ENCODE measurements around the gene C2orf42.

GRCh38 chr2:70133127-70133452, 57.7 kb downstream of the C2orf42 start:
- TF ChIP-seq CTCF (IDR thresholded peaks at IDR 0.05) (no peak), EZH2 (IDR thresholded peaks at IDR 0.05) (no peak), EZH2phosphoT487 (IDR thresholded peaks at IDR 0.05) (no peak)
